GM10248 (cell line): Measurements from ENCODE around the gene GMDS.

Source experiments
- CTCF ChIA-PET: fragments of 300-600 bp; sonication (Branson Sonifier 250); formaldehyde crosslinking; extraction: SDS; loops from one replicate; lab custom pipeline; 2021; ENCODE audit warnings: antibody characterized with exemption; lab: Yijun Ruan, JAX
- POLR2A ChIA-PET: fragments of 350-650 bp; sonication (Branson Sonifier 250); formaldehyde crosslinking; extraction: SDS; loops from one replicate; lab custom pipeline; 2020; ENCODE audit warnings: antibody characterized with exemption; lab: Yijun Ruan, JAX
- DNase-seq: peaks from one replicate; pipeline ENCODE4 v3.0.0; 2012; ENCODE audit errors: extremely low spot score
- CTCF ChIP-seq: IDR thresholded peaks from 2 replicates; pipeline ENCODE4 v1.5.1; 2012; ENCODE audit warnings: mild to moderate bottlenecking, low read depth; ENCODE audit errors: extremely low read depth, missing control alignments, control extremely low read depth

The GMDS gene

GRCh38 chr6:2258112-2258511, 12.7 kb upstream of the GMDS start:
- DNase-seq = no peak
- POLR2A ChIA-PET = no interaction called here
- CTCF ChIA-PET = interaction anchor here (1.3 kb wide), 1 partner anchor 15 kb away, joined by 3 read pairs; no protein-coding TSS in a partner anchor
- TF ChIP-seq CTCF = no peak

GRCh38 chr6:2257363-2257762, 12.0 kb upstream of the GMDS start:
- DNase-seq = no peak
- ChIA-PET CTCF (interaction anchor here (1.3 to 1.8 kb wide), 2 partner anchors 10 to 16 kb away, joined by 3 to 6 read pairs; no protein-coding TSS in a partner anchor), POLR2A (no interaction called here)
- TF ChIP-seq CTCF = no peak

GRCh38 chr6:2254747-2255146, 9.3 kb upstream of the GMDS start:
- ChIA-PET POLR2A (no interaction called here), CTCF (interaction anchor here (1.5 kb wide), 1 partner anchor 46 kb away, joined by 3 read pairs; no protein-coding TSS in a partner anchor)
- no peak for TF ChIP-seq CTCF

GRCh38 chr6:2249126-2249525, 3.7 kb upstream of the GMDS start:
- no peak for DNase-seq
- no peak for TF ChIP-seq CTCF
- CTCF ChIA-PET = interaction anchor here (1.8 kb wide), 2 partner anchors 35 to 653 kb away, joined by 3 to 5 read pairs; no protein-coding TSS in a partner anchor
- POLR2A ChIA-PET = no interaction called here

More at GRCh38 chr6:2254747-2255146, 9.3 kb upstream of the GMDS start:
- no peak for DNase-seq

GRCh38 chr6:2247664-2248063, 2.3 kb upstream of the GMDS start:
- POLR2A ChIA-PET = no interaction called here
- DNase-seq = no peak
- CTCF ChIA-PET = interaction anchor here (1.8 to 2.0 kb wide), 2 partner anchors 9 to 34 kb away, joined by 5 to 6 read pairs; no protein-coding TSS in a partner anchor
- TF ChIP-seq CTCF = no peak

GRCh38 chr6:2245877-2246863, 765 bp upstream of the GMDS start:
- no peak for TF ChIP-seq CTCF
- peak; percentile 28 for DNase-seq
- ChIA-PET CTCF (interaction anchor here (1.0 to 2.0 kb wide), 2 partner anchors 11 to 37 kb away, joined by 3 to 6 read pairs; no protein-coding TSS in a partner anchor), POLR2A (interaction anchor here (0.6 kb wide), 1 partner anchor 11 kb away, joined by 3 read pairs; no protein-coding TSS in a partner anchor)
